Kidney (tissue), 14 donors: ENCODE data around the gene BTLA. TPM values are rescaled to one million over a fixed set of nuclear protein-coding genes. Genes with fewer than 3 reads are reported as not detected.
"Not testable (repeated sequence)": the region's sequence is repeated elsewhere in the genome, so short reads cannot be mapped to it uniquely, and the experiment has no call there.

ENCODE experiments used
- DNase-seq, 5 donors: peaks; one replicate each; pipeline ENCODE4 v3.0.0-alpha.2; 2013 to 2020
- FAIRE-seq: peaks from 2 replicates; lab custom pipeline; 2012; peaks lifted over from hg19 to GRCh38; lab: Jason Lieb, UNC
- H3K27ac ChIP-seq, 2 donors: one replicate each; pipeline ENCODE4 v1.7.0; 2013; ENCODE audit warnings: low read depth in 2 of 2, low read length in 2 of 2, inconsistent platforms in 1 of 2
- H3K27me3 ChIP-seq: one replicate; pipeline ENCODE4 v1.7.1; 2013; ENCODE audit warnings: low read length, inconsistent platforms; ENCODE audit not compliant: control insufficient read depth, insufficient read depth
- H3K36me3 ChIP-seq, 3 donors: one replicate each; pipeline versions ENCODE4 v1.7.0 to v1.7.1; 2013; ENCODE audit warnings: low read length in 3 of 3, control low read depth in 1 of 3, inconsistent platforms in 1 of 3; ENCODE audit not compliant: insufficient read depth in 3 of 3, control insufficient read depth in 2 of 3
- H3K4me1 ChIP-seq, 3 donors: one replicate each; pipeline versions ENCODE4 v1.7.0 to v1.7.1; 2013; ENCODE audit warnings: low read length in 3 of 3, inconsistent platforms in 1 of 3, low read depth in 1 of 3; ENCODE audit not compliant: control insufficient read depth in 2 of 3, insufficient read depth in 2 of 3
- H3K4me3 ChIP-seq, 3 donors: one replicate each; pipeline versions ENCODE4 v1.7.0 to v1.8.1; 2013; ENCODE audit warnings: low read length in 3 of 3, control low read depth in 1 of 3, inconsistent platforms in 1 of 3
- H3K9ac ChIP-seq, 3 donors: one replicate each; pipeline versions ENCODE4 v1.7.0 to v1.7.1; 2013; ENCODE audit warnings: low read length in 3 of 3, control low read depth in 1 of 3, inconsistent platforms in 1 of 3
- H3K9me3 ChIP-seq, 3 donors: one replicate each; pipeline versions ENCODE4 v1.7.0 to v1.7.1; 2013; ENCODE audit warnings: low read length in 3 of 3, control low read depth in 1 of 3, inconsistent platforms in 1 of 3; ENCODE audit not compliant: control insufficient read depth in 2 of 3, insufficient read depth in 1 of 3
- intact Hi-C: fragments of 100-400 bp; cut with DNase I; formaldehyde crosslinking; loops from one replicate; pipeline ENCODE4 v1.11.1; 2022
- polyA plus RNA-seq: library from polyadenylated mRNA; stranded (reverse); fragments of 350-450 nt; fragmentation: Illumina TruSeq; extraction: RNeasy Lipid Tissue Mini Kit (QIAGEN cat#74804); gene quantifications from one replicate; pipeline ENCODE4 v1.2.3, GENCODE V29; 2014; ENCODE audit warnings: low read depth, low replicate concordance; ENCODE audit not compliant: insufficient read depth
- total RNA-seq: library from RNA; stranded (reverse); fragmentation: NEBNext Ultra II Directional; extraction: Animal tissue kit (Norgen Biotek cat#: 25700); gene quantifications from one replicate; pipeline ENCODE4 v1.2.1, GENCODE V29; 2021
- TF ChIP-seq, protein P1 (sequence below): IDR thresholded peaks from 3 replicates; pipeline ENCODE4 v1.5.1; 2012; ENCODE audit warnings: mild to moderate bottlenecking, moderate library complexity, borderline replicate concordance; ENCODE audit not compliant: insufficient read depth; ENCODE audit errors: extremely low read depth
- donor health status: control.
- donor health status: control.
- donor health status: control.
- donor health status: control.
- donor health status: control.
- donor health status: DM: yes; HTN: yes; CAD: no.
- donor health status: Normal renal cell carcinoma (clear cell type).

Gene BTLA
- total and polyA plus RNA-seq, 2 donors from 2014 or later: 3.2 TPM; not detected in 1

DNA sequence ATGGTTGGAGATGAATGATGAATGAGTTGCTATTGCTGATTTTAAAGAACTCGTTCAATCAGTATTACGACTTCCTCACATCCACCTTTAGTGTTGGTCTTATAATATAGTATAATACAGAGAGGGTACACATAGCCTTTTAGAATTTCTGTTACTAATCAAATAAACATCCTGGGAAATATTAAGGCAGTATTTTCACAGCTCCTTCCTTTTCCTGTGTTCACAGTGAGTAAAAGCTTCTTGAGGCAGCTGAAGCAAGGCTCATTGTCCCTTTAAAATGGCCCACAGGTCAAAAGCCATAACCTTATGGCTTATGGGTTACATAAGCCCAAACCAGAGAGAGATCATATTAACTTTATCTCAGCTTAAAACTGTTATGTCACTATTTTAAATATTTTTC is 1.3 kb upstream of the BTLA start:
- Histone ChIP-seq H3K4me3 (no peak overlapping the region), H3K9me3 (no peaks in the 10 kb centered on the region), H3K27ac (no peak overlapping the region), H3K36me3 (no peaks in the 10 kb centered on the region), H3K9ac (no peak overlapping the region), H3K4me1 (no peaks in the 10 kb centered on the region), H3K27me3 (no peaks in the 10 kb centered on the region)
- TF ChIP-seq, protein P1, sequence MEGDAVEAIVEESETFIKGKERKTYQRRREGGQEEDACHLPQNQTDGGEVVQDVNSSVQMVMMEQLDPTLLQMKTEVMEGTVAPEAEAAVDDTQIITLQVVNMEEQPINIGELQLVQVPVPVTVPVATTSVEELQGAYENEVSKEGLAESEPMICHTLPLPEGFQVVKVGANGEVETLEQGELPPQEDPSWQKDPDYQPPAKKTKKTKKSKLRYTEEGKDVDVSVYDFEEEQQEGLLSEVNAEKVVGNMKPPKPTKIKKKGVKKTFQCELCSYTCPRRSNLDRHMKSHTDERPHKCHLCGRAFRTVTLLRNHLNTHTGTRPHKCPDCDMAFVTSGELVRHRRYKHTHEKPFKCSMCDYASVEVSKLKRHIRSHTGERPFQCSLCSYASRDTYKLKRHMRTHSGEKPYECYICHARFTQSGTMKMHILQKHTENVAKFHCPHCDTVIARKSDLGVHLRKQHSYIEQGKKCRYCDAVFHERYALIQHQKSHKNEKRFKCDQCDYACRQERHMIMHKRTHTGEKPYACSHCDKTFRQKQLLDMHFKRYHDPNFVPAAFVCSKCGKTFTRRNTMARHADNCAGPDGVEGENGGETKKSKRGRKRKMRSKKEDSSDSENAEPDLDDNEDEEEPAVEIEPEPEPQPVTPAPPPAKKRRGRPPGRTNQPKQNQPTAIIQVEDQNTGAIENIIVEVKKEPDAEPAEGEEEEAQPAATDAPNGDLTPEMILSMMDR: no peak
- intact Hi-C loops: no loop called here
- DNase-seq (peak in 1 of 5 donors; percentile 5), FAIRE-seq (no peak)

DNA sequence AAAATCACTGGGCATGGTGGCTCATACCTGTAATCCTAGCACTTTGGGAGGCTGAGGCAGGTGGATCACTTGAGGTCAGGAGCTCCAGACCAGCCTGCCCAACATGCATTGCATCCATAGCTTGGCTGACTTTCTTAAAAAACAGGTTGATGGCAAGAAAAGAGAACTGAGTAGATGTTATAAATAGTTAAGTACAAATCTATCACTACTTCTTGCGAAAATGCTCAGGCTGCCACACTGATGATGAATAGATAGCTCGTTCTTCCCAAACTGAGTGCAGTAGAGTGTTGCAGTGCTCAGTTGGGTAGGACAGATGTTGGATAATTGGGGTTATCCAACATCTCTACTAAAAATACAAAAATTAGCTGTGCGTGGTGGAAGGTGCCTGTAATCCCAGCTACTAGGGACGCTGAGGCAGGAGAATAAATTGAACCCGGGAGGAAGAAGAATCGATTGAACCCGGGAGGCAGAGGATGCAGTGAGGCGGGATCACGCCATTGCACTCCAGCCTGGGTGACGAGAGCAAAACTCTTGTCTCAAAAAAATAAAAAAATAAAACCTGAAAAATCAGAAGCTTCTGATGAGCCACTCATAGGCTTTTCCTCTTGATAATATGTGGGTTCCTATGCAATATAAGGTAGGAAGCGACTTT is 1.2 kb downstream of the BTLA start:
- TF ChIP-seq, protein P1: no peak
- Histone ChIP-seq H3K9me3 (no peaks in the 10 kb centered on the region), H3K4me1 (no peaks in the 10 kb centered on the region), H3K27ac (no peak overlapping the region), H3K36me3 (no peaks in the 10 kb centered on the region), H3K9ac (no peak overlapping the region), H3K4me3 (no peak overlapping the region), H3K27me3 (no peaks in the 10 kb centered on the region)
- intact Hi-C loops: no loop called here
- no peak for DNase-seq
- no peak for FAIRE-seq

DNA sequence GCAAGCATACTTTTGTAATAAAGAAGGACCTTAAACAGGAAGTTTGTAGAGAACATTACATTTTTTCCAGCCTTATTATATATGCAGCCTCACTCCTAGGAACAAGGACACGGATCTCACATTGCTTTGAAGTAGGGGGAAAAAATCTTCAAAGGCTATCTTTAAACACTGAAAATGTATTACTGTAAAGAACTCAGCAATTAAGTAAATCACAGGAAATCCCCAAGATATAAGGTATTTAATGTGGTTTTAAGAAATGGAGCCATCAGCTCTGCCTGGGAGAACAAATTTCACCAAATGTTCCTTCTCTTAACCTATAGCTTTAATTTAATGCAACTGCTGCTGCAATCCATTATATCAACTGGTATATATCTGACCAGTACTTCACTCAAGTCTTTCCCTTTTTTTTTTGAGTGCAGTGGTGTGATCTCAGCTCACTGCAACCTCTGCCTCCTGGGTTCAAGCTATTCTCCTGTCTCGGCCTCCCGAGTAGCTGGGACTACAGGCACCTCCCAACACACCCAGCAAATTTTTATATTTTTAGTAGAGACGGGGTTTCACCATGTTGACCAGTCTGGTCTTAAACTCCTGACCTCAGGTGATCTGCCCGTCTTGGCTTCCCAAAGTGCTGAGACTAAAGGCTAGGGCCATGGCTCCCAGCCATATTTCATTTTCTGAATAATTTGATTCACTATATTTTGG is 2.8 kb downstream of the BTLA start:
- intact Hi-C loops: no loop called here
- Histone ChIP-seq H3K27me3 (no peaks in the 10 kb centered on the region), H3K4me1 (no peaks in the 10 kb centered on the region), H3K27ac (no peak overlapping the region), H3K9me3 (no peaks in the 10 kb centered on the region), H3K4me3 (no peak overlapping the region), H3K9ac (no peak overlapping the region), H3K36me3 (no peaks in the 10 kb centered on the region)
- TF ChIP-seq, protein P1: no peak
- DNase-seq: no peak
- no peak for FAIRE-seq

DNA sequence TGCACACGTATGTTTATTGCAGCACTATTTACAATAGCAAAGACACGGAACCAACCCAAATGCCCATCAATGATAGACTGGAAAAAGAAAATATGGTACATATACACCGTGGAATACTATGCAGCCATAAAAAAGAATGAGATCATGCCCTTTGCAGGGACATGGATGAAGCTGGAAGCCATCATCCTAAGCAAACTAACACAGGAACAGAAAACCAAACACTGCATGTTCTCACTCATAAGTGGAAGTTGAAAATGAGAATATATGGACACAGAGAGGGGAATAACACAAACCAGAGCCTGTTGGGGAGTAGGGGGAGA is 4.9 kb downstream of the BTLA start:
- H3K4me3 ChIP-seq, H3K27me3 ChIP-seq, DNase-seq, H3K9me3 ChIP-seq, H3K27ac ChIP-seq, H3K36me3 ChIP-seq, H3K4me1 ChIP-seq, H3K9ac ChIP-seq, intact Hi-C loops, FAIRE-seq: not testable (repeated sequence)
